ENCODE measurements around the gene RFTN2.
"Not testable (repeated sequence)": the region's sequence is repeated elsewhere in the genome, so short reads cannot be mapped to it uniquely, and the experiment has no call there.

RFTN2 gene

DNA sequence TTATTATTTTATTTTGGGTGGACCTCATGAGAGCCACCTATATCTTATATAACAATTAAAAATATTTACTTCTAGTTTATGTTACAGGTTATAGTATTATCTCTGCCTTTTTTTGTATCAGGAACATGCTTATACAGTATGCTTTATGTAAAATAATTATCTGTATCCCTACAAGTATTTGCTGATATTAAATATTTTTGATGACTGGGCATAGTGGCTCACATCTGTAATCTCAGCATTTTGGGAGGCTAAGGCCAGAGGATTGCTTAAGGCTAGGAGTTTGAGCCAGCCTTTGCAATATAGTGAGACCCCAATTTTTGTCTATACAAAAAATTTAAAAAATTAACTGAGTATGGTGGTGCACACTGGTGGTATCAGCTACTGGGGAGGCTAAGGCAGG is 119.9 kb downstream of the RFTN2 start:
- H3K4me3 ChIP-seq (ENCODE audit: low read length) = no peak overlapping the region
- TF ChIP-seq, protein P1, sequence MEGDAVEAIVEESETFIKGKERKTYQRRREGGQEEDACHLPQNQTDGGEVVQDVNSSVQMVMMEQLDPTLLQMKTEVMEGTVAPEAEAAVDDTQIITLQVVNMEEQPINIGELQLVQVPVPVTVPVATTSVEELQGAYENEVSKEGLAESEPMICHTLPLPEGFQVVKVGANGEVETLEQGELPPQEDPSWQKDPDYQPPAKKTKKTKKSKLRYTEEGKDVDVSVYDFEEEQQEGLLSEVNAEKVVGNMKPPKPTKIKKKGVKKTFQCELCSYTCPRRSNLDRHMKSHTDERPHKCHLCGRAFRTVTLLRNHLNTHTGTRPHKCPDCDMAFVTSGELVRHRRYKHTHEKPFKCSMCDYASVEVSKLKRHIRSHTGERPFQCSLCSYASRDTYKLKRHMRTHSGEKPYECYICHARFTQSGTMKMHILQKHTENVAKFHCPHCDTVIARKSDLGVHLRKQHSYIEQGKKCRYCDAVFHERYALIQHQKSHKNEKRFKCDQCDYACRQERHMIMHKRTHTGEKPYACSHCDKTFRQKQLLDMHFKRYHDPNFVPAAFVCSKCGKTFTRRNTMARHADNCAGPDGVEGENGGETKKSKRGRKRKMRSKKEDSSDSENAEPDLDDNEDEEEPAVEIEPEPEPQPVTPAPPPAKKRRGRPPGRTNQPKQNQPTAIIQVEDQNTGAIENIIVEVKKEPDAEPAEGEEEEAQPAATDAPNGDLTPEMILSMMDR (conservative IDR thresholded peaks at IDR 0.05; ENCODE audit: low read depth, low read length) = no peak
- no peak for DNase-seq (ENCODE audit: low read depth)

DNA sequence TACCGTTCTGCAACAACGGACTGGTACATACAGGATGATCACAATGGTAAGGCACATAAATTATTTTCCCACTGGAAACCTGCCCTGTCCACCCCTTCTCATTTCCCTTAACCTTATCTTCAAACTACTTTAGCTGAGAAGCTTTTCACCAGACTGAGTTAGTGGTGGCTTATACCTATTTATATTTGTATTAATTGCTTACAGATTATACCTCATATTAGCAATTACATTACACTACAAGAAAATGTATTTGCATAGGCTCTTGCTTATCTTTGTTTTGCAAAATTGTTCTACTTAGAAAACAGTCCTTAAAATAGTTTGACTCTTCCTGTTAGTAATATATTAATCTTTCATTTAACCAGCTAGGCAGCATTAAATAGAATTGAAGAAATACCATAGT is 124.1 kb downstream of the RFTN2 start:
- H3K4me3 ChIP-seq (ENCODE audit: low read length); DNase-seq (ENCODE audit: low read depth): not testable (repeated sequence)

DNA sequence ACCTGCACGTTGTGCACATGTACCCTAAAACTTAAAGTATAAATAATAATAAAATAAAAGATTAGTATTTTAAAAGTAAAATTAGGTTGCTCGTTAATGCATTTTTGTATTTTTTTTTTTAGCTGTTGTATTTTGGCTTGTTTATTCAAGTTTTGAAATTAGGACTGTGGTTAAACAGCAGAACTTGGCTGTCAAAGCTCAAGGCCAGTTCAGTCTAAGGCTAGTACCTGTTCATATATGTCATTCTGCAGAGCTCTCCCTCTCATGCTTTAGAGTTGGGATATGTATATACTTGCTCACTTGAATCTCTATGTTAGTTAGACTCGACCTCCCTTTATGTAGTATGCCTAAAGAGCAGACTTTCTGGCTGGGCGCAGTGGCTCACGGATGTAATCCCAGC is 126.8 kb downstream of the RFTN2 start:
- TF ChIP-seq, protein P1 (conservative IDR thresholded peaks at IDR 0.05; ENCODE audit: low read depth, low read length) = no peak
- H3K4me3 ChIP-seq (ENCODE audit: low read length) = no peak overlapping the region
- no peak for DNase-seq (ENCODE audit: low read depth)

DNA sequence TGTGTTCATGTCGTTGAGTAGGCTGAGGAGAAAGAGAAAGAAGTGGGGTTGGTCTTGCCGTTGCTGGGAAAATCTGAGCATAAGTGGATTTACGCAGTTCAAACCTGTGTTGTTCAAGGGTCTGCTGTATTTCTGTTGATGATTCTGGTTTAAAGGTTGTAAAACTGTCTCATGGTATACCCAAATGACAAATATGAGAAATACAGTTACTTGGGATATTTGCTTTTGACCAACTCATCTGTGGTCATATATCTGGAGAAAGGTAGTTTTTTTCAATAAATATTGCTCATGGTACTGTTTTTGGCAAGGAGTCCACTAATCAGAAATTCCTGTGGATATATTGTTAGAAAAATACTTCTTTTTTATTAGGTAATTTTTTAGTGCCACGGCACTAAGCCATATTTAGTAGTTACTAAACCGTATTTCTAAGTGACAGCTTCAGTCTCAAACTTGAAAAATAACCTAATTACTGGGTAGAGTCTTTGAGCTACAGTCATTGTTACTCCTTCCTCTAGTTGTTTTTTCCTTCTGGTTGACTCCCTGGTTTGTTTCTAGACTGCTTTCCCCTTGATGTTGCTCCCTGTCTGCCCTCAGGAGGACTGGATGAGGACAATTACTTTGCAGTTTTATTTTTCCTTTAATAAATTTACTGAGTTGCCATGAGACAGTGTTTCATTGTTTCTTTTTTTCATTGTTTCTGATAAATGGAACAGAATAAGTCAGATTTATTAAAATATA is 128.1 kb downstream of the RFTN2 start:
- TF ChIP-seq, protein P1 (conservative IDR thresholded peaks at IDR 0.05; ENCODE audit: low read depth, low read length) = no peak
- DNase-seq (ENCODE audit: low read depth) = no peak

GRCh38 chr2:197543206-197543605 is 132.2 kb downstream of the RFTN2 start:
- TF ChIP-seq, protein P1 (conservative IDR thresholded peaks at IDR 0.05; ENCODE audit: low read depth, low read length) = no peak
- no peak for DNase-seq (ENCODE audit: low read depth)
- H3K4me3 ChIP-seq (ENCODE audit: low read length) = no peak overlapping the region

More for the DNA sequence above, 128.1 kb downstream of the RFTN2 start:
- no peak overlapping the region for H3K4me3 ChIP-seq (ENCODE audit: low read length)

DNA sequence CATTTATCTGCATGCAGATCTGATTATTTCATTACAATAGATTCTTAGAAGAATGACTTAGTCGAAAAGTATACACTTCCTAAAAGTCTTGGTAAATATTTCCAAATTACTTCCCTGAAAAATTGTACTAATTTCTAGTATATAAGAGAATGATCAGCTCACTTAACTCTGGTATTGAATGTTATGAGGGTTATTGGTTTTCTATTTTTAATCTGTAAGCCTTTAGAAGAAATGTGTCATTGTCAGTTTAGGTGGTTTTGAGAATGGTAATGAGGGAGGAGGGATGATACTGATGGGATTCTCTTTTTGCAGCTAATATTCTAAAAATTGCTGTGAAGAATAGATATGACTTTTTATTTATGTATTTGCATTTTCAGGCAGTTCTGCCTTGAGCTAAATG is 135.7 kb downstream of the RFTN2 start:
- no peak for DNase-seq (ENCODE audit: low read depth)
- TF ChIP-seq, protein P1 (conservative IDR thresholded peaks at IDR 0.05; ENCODE audit: low read depth, low read length) = no peak
- no peak overlapping the region for H3K4me3 ChIP-seq (ENCODE audit: low read length)

DNA sequence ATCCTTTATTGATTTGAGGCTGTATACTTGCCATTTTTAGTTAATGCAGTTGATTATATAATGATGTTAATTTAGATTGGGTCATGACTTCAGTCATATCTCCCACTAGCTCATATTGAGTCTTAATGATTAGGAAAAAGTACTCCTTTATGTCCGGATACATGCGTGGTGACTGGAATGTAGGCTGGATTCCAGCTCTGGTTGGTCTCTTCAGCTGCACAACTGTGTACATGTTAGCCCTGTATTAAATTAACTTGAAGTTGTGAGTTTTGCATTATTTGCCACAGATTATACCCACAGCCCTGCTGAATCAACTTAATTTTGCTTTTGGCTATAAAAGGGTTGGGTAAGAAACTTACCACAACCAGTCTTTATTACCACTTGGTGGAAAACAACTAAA is 137.0 kb downstream of the RFTN2 start:
- no peak overlapping the region for H3K4me3 ChIP-seq (ENCODE audit: low read length)
- TF ChIP-seq, protein P1 (conservative IDR thresholded peaks at IDR 0.05; ENCODE audit: low read depth, low read length) = no peak
- DNase-seq (ENCODE audit: low read depth) = no peak

All from retinal pigment epithelial cell (primary cell).